Activated T-cell treated with anti-CD3 and anti-CD28 coated beads for 48 hours (primary cell): ENCODE results near the gene ATAT1.

Experiments
- DNase-seq: peaks from one replicate; pipeline ENCODE4 v3.0.0-alpha.2; 2020; ENCODE audit warnings: low read depth

The ATAT1 gene

DNA sequence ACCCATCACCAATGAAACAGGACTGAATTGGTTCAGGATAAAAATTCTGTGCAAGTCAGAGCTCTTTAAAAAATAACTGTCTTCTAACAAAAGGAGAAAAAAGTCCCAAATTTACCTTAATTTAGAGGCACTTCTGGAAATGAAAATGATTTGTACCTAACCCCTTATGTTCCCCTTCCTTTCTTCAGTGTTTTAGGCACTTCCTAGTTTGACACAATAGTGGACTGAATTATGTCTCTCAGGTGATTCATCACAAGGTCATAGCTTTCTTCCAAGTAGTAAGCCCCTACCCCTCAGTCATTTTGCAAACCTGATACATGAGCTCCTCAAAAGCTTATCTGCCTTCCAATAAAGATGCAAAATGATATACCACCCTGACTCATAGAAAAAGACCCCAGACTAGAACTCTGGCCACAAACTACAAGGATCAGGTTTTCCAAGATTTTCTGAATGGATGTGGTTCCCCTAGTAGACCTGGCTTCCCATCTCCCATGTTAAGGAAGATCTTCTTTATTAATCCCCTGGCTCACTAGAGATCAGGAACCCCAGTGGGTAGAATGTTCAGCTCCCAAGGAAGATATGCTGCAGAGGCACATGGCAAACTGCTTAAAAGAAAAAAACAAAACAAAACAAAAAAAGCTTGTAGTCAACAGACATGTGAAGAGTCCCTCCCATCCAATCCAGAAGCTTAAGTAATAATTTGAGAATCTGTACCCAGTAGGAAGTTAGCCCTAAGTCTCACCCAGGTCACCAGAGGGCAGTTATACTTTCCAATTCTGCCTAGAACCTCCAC lies 13.2 kb upstream of the ATAT1 start:
- DNase-seq: no peak

- no peak for DNase-seq
These were observed 12.4 kb upstream of the ATAT1 start for GRCh38 chr6:30614044-30614842.

DNA sequence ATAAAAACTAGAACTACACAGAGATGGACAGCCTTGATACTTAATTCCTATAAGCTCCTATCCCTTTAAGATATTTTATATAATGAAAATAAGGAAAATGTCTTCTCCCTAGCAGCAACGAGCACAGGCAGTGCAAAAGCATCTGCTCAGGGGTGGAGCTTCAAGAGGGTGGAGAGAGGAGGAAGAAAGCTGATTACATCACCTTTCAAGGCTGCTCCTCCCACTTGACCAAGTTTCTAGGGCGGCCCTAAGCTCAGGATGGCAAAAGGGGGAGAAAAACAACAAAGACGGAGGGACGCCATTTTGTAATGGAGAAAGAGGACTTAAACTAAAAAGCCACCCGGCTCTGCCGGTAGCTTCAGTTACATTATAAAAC lies 11.8 kb upstream of the ATAT1 start:
- peak; percentile 67 for DNase-seq

GRCh38 chr6:30615219-30615957 lies 11.3 kb upstream of the ATAT1 start:
- DNase-seq: no peak

GRCh38 chr6:30615958-30616810 lies 10.5 kb upstream of the ATAT1 start:
- no peak for DNase-seq

- DNase-seq: peak; percentile 94
These were observed 9.7 kb upstream of the ATAT1 start, which contains the start of gene PPP1R10 for GRCh38 chr6:30616811-30617564. Gene PPP1R10, minus strand, starts transcription at chr6:30617243. Its CDS starts 7,299 bp downstream, at chr6:30609944.

- peak; percentile 91 for DNase-seq
These were observed 9.0 kb upstream of the ATAT1 start, which contains the start of gene MRPS18B for GRCh38 chr6:30617565-30618269. Gene MRPS18B, plus strand, starts transcription at chr6:30617840. Its CDS starts 26 bp downstream, at chr6:30617866.

DNA sequence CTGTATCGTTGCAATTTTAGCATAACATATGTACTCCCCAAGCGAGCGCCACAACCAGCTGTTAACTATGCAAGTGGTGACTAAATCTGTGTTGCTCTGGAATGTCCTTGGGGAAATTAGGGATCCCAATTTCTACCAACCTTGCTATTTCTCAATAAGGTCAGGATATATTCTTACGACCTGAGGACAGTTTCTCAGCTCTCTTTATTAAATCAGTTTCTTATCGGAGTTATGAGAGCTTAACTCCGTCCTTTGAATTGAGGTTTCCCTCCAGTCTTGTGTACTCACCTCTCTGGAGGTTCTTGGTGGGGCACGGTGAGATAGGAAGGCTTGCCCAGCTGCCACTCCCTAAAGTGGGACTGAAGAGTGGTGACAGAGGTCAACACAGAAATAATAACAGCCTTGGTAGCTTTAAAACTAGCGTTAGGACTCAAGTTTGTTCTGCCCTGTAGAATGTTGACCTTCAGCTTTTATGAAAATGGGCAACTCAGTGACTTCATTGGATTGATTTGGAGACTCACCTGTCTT lies 8.3 kb upstream of the ATAT1 start:
- DNase-seq: no peak

DNA sequence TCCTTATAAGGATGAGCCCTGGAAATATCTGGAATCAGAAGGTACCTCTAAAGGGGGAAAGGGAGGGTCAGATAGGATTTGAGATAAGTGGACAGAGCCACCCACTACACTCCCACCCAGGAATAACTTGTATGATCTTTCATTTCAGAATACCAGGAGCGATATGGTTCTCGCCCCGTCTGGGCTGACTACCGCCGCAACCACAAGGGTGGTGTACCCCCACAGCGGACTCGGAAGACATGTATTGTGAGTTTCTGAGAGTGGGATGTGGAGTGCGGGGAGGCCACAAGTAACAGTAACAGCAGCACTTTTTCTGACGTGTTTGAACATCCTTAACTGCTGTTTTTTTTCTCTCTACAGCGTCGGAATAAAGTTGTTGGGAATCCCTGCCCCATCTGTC lies 7.1 kb upstream of the ATAT1 start:
- no peak for DNase-seq

GRCh38 chr6:30625511-30625910 lies 1.2 kb upstream of the ATAT1 start:
- no peak for DNase-seq

GRCh38 chr6:30635834-30636233 lies 9.2 kb downstream of the ATAT1 start:
- DNase-seq: no peak

- no peak for DNase-seq
These were observed 13.8 kb downstream of the ATAT1 start for GRCh38 chr6:30640481-30640880.

DNA sequence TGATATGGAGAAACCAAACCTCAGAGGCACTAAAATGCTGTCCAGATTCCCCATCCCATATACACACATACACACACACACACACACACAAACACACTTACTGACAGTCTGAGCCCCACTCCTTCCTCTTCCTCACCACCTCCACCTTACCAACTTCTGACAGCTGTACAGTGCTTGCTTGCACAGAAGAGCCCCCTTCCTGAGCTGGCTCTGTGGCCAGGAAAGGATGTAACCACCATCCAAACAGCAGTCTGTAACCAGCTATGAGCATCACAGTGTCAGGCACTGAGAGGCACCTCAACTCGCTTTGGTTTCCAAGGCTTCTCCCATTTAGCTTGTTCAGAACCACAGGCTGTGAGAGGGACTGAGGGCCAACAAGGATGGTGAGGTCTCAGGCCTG lies 14.4 kb downstream of the ATAT1 start:
- DNase-seq: no peak

DNA sequence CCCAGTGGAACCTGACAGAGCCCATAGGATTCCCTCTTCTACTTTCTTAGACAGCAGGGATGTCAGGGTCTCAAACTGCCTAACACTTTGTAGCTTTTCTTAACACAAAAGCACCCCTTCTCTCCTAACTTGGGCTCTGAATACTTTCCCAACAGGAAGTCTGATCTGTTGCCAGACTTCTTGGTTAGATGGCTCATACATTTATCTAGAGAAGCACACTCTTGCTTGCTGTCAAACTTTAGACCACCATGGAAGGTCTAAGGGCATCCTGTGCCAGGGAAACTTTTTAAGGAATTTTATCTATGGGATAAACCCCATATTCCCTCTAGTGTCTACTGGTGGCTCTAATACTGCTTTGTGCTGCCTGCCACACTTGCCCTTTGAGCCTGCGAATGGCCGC lies 17.0 kb downstream of the ATAT1 start:
- DNase-seq: no peak

DNA sequence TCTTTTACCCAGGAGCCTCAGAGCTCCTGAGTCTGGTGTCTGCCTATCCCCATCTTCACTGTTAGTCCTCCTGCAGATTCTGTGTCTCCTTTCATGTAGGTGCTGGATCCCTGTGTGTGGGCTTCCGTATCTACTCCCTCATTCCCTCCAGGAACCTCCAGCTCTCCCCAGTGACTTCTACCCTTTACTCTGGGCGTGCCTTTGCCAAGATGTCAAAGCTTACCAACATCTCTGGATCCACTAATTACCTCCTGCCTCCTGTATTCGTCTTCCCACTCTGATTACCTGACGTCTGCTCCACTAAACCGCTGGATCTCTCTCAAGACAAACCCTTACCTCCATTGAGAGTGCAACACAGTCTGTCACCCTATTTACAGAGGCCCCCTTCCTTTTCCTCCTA lies 18.1 kb downstream of the ATAT1 start:
- no peak for DNase-seq

DNA sequence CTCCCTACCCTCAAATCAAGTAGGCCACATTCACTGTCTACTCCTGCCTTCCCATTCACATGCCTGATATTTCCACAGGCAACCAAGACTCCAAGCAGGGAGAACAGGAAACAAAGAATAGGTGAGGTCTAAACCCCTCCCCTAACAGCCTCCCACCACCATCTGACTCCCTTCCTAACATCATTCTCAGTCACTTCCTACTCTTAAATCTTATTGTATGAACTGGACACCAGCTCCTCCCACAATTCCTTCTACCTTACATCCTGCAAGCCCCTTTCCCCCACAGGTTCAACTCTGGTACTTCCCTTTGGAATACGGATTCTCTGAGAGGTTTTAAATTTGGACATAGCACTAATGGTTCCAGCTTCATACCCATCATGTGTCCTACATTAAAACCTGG lies 19.3 kb downstream of the ATAT1 start:
- DNase-seq: no peak

- DNase-seq: peak; percentile 90
These were observed 20.0 kb downstream of the ATAT1 start, which contains the start of gene C6orf136 for GRCh38 chr6:30646450-30647241. Gene C6orf136, plus strand, starts transcription at chr6:30647133. Its CDS starts 99 bp downstream, at chr6:30647232.

DNA sequence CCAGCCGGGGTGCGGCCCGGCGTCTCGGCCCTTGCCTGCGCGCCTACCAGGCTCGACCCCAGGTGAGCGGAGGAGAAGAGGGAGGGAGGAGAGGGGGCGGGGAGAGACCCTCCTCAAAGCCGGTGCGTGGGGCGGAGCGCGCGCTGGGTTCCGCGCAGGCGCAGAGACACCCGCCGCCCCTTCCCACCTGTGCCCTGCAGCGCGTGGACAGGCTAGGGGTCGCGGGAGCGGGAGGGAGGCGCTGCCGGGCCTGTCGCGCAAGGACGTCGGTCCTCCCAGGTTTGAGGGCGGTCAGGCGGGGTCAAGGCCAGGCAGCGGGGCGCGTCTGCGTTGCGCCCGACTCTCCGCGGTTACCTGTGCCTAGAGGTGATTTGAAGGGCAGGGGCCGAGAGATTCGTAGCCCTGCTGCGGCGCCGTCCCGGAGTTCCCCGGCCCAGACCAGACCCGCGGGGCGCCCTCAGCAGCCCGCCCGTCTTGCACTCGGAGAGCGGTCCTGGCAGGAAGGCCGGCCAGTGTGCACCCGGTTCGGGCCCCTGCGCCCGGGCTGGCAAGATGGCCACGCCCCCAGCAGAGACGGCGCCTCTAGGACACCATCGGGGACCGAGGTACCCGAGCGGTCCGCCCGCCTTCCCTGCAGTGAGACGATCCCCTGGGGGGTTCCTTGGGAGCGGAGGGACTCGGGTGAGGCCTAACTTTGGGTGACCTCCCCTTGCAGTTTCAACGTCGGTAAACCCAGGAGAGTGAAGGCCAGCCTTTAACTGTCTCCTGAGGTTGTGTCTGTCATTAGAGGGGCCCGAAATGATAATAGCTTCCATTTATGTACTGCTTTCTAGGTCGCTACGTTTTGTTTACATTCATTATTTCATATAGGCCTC lies 20.8 kb downstream of the ATAT1 start:
- DNase-seq: peak; percentile 81
